OCI-LY1 (cell line): ENCODE results near the gene ADAMTSL3.

Source experiments
- EZH2 ChIP-seq: fragments of 200-600 bp; sonication (generic), shearing (Covaris generic); IDR thresholded peaks from 2 replicates; pipeline ENCODE4 v1.8.0; 2017; ENCODE audit warnings: borderline replicate concordance, mixed run types, mild to moderate bottlenecking, antibody characterized with exemption, low read length, moderate library complexity, mixed read lengths
- TF ChIP-seq, protein P1 (sequence below): fragments of 200-600 bp; sonication (generic), shearing (Covaris generic); IDR thresholded peaks from 2 replicates; pipeline ENCODE4 v1.5.1; 2017; ENCODE audit warnings: mild to moderate bottlenecking, antibody characterized with exemption, low read length, moderate library complexity, mixed read lengths

DNA sequence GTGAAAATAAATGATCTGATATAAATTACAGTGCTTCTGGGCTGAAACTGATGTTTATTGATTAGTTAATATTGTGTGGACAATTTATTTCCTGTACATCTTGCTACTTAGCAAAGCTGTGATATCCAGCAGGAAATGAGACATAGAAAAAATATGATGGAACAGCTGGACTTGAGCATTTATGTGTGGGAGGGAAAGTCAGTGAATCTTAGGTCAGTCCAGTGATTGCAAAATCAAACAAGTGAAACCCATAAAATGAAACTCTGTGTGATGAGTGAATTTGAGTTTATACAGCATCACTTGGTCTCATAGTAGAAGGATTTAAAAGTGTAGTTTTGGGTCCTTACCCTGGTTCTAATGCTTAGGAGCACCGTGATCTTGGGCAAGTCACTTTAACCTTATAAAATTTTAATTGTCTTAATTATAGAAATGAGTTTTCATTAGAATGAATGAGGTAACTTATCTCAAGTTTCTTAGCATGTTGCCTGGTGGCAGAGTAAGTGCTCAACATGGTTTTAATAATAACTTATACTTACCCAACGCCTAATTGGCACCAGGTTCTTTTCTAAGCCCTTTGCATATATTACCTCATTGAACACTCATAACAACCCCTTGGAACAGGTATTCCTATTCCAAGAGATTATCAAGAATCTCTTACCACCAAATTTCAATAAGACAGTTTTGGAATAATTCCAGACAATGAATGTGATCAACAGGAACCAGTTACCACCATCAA is 194.6 kb downstream of the ADAMTSL3 start:
- TF ChIP-seq, protein P1, sequence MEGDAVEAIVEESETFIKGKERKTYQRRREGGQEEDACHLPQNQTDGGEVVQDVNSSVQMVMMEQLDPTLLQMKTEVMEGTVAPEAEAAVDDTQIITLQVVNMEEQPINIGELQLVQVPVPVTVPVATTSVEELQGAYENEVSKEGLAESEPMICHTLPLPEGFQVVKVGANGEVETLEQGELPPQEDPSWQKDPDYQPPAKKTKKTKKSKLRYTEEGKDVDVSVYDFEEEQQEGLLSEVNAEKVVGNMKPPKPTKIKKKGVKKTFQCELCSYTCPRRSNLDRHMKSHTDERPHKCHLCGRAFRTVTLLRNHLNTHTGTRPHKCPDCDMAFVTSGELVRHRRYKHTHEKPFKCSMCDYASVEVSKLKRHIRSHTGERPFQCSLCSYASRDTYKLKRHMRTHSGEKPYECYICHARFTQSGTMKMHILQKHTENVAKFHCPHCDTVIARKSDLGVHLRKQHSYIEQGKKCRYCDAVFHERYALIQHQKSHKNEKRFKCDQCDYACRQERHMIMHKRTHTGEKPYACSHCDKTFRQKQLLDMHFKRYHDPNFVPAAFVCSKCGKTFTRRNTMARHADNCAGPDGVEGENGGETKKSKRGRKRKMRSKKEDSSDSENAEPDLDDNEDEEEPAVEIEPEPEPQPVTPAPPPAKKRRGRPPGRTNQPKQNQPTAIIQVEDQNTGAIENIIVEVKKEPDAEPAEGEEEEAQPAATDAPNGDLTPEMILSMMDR: no peak
- TF ChIP-seq EZH2: no peak
